Heart right ventricle (tissue), 16 donors: ENCODE results near the gene SMAD2. TPM values are rescaled to one million over a fixed set of nuclear protein-coding genes. Genes with fewer than 3 reads are reported as not detected.

Experiments
- ATAC-seq, 8 donors: fragments of 200-7000 bp; cut with Tn5 transposase; one replicate each; pipeline ENCODE4 v1.9.1; 2020; ENCODE audit warnings: mild to moderate bottlenecking in 8 of 8, moderate library complexity in 8 of 8, moderate number of reproducible peaks in 1 of 8
- DNase-seq, 2 donors: peaks; one replicate each; pipeline ENCODE4 v3.0.0-alpha.2; 2020
- H3K27ac ChIP-seq, 10 donors: fragments of 200-600 bp; sonication (generic) in 2 of 10; one replicate each; pipeline versions ENCODE4 v1.5.0 to v1.8.0; 2020 to 2022; ENCODE audit warnings: mild to moderate bottlenecking in 3 of 10
- H3K27me3 ChIP-seq, 7 donors: fragments of 200-600 bp; one replicate each; pipeline ENCODE4 v1.8.0; 2021 to 2022; ENCODE audit warnings: mild to moderate bottlenecking in 2 of 7
- H3K36me3 ChIP-seq, 9 donors: fragments of 200-600 bp; sonication (generic) in 1 of 9; one replicate each; pipeline versions ENCODE4 v1.5.0 to v1.8.0; 2020 to 2022; ENCODE audit warnings: mild to moderate bottlenecking in 2 of 9
- H3K4me1 ChIP-seq, 9 donors: fragments of 200-600 bp; sonication (generic) in 1 of 9; one replicate each; pipeline versions ENCODE4 v1.5.0 to v1.8.0; 2020 to 2022; ENCODE audit warnings: mild to moderate bottlenecking in 4 of 9
- H3K4me3 ChIP-seq, 10 donors: fragments of 200-600 bp; sonication (generic) in 2 of 10; one replicate each; pipeline versions ENCODE4 v1.5.0 to v1.8.0; 2020 to 2022; ENCODE audit warnings: mild to moderate bottlenecking in 7 of 10, moderate library complexity in 2 of 10
- H3K9me3 ChIP-seq, 11 donors: fragments of 200-600 bp in 10 of 11; sonication (generic) in 2 of 11; one replicate each; pipeline versions ENCODE4 v1.5.0 to v1.8.0; 2013 to 2022; ENCODE audit warnings: mild to moderate bottlenecking in 2 of 11, control low read depth in 1 of 11, moderate library complexity in 1 of 11
- CTCF ChIP-seq, 9 donors: fragments of 200-600 bp; sonication (generic) in 2 of 9; IDR thresholded peaks; one replicate each; pipeline versions ENCODE4 v1.5.0 to v1.8.0; 2021 to 2022; ENCODE audit warnings: antibody characterized with exemption in 9 of 9, mild to moderate bottlenecking in 5 of 9, moderate library complexity in 1 of 9
- WGBS, 2 donors: extraction: QIAGEN DNeasy Blood & Tissue Kit; methylation state at CpG; one replicate each; pipeline ENCODE4 v1.1.7; 2013; ENCODE audit warnings: inconsistent platforms in 1 of 2; 5-methylcytosine and 5-hydroxymethylcytosine counted together
- intact Hi-C, 10 donors: fragments of 100-400 bp; cut with DNase I; formaldehyde crosslinking; loops; one replicate each; pipeline versions ENCODE4 v1.11.1 to v1.14.2; 2022
- polyA plus RNA-seq, 2 donors: library from polyadenylated mRNA; stranded (reverse); fragments of 200-250 nt; gene quantifications; one replicate each; pipeline ENCODE4 v1.2.3, GENCODE V29; 2013
- total RNA-seq, 10 donors: library from RNA; stranded (reverse); fragmentation: NEBNext Ultra II Directional in 3 of 10; extraction: Animal tissue kit (Norgen Biotek cat#: 25700) in 3 of 10; gene quantifications; one replicate each; pipeline versions ENCODE4 v1.2.1 to v1.2.4, GENCODE V29; 2021 to 2023
- donor health status: Arrhythmogenic right ventricular cardiomyopathy.
- donor health status: ischemic (EF 13 %, LVEDD 7.1; RV severe dilation, severe dysfunction).
- donor health status: healthy with polysubstance abuse.
- donor health status: DM: no; HTN: yes; CAD: no.
- donor health status: DM: no; HTN: no; CAD: no.
- donor health status: ischemic (EF 25% LVEDD 6.9; RV normal size, moderate dysfunction).
- donor health status: ischemic (EF 25% LVEDD 5.7; RV mildly dilated, moderate dysfunction).
- donor health status: healthy.
- donor health status: DM: yes; HTN: yes; CAD: no.
- donor health status: Ischemic cardiomyopathy.
- donor health status: ischemic (EF 35%, LVEDD 5.7; RV mildly dilated, moderate dysfunction).
- donor health status: nonischemic (EF 11% LVEDD 7.7; RV severe dilation, severe dysfunction).
- donor health status: DM: yes; HTN: yes; CAD: no.
- donor health status: PGD.
- donor health status: ischemic (EF 29% LVEDD 5.4; RV normal size, mild dysfunction).
- donor health status: nonischemic (EF 23%, LVEDD 6.1; RV moderate dilation, normal function).

SMAD2 gene
- total and polyA plus RNA-seq, 12 donors: 11.6 to 118 (median 92.9) TPM

- Histone ChIP-seq H3K4me1 (no peaks in the 10 kb centered on the region), H3K9me3 (peaks cover 0 to 8% (median 0%) of the 10 kb centered on the region in 11 donors), H3K27ac (no peak overlapping the region), H3K27me3 (no peaks in the 10 kb centered on the region), H3K4me3 (no peak overlapping the region), H3K36me3 (no peaks in the 10 kb centered on the region)
- DNase-seq (no peak), ATAC-seq (no peak)
- intact Hi-C loops: no loop called here
- TF ChIP-seq CTCF (IDR thresholded peaks at IDR 0.05): no peak
- WGBS, 2 donors: 89 to 90% methylated on average over 6 of the region's 6 CpGs
These were observed 127.7 kb downstream of the SMAD2 start for GRCh38 chr18:47802802-47803201.

- ATAC-seq (peak in 1 of 8 donors; percentile 47), DNase-seq (no peak)
- Histone ChIP-seq H3K27ac (no peak overlapping the region), H3K9me3 (peaks cover 0 to 8% (median 0%) of the 10 kb centered on the region in 11 donors), H3K36me3 (no peaks in the 10 kb centered on the region), H3K4me1 (no peaks in the 10 kb centered on the region), H3K27me3 (no peaks in the 10 kb centered on the region), H3K4me3 (no peak overlapping the region)
- whole genome bisulfite sequencing, 2 donors: 72 to 78% methylated on average over 3 of the region's 3 CpGs
- intact Hi-C loops: no loop called here
- no peak for TF ChIP-seq CTCF (IDR thresholded peaks at IDR 0.05)
These were observed 128.6 kb downstream of the SMAD2 start for GRCh38 chr18:47801817-47802216.

GRCh38 chr18:47800756-47801155, 129.7 kb downstream of the SMAD2 start:
- intact Hi-C loops: no loop called here
- peaks cover 0 to 2% (median 0%) of the 10 kb centered on the region in 9 donors for H3K4me1 ChIP-seq
- 86 to 96% methylated on average over 6 of the region's 6 CpGs for WGBS, 2 donors
- H3K9me3 ChIP-seq: peaks cover 0 to 4% (median 0%) of the 10 kb centered on the region in 11 donors
- H3K27ac ChIP-seq: no peak overlapping the region
- DNase-seq: no peak
- no peaks in the 10 kb centered on the region for H3K27me3 ChIP-seq
- no peak overlapping the region for H3K4me3 ChIP-seq
- no peak for ATAC-seq
- no peak for TF ChIP-seq CTCF (IDR thresholded peaks at IDR 0.05)
- no peaks in the 10 kb centered on the region for H3K36me3 ChIP-seq

- Histone ChIP-seq H3K27me3 (no peaks in the 10 kb centered on the region), H3K36me3 (no peaks in the 10 kb centered on the region), H3K9me3 (no peaks in the 10 kb centered on the region), H3K4me1 (peaks cover under 1 to 7% (median 4%) of the 10 kb centered on the region in 9 donors), H3K27ac (no peak overlapping the region), H3K4me3 (no peak overlapping the region)
- intact Hi-C loops: no loop called here
- DNase-seq (no peak), ATAC-seq (no peak)
- 81 to 91% methylated on average over 10 of the region's 10 CpGs for WGBS, 2 donors
- no peak for TF ChIP-seq CTCF (IDR thresholded peaks at IDR 0.05)
These were observed 130.2 kb downstream of the SMAD2 start for GRCh38 chr18:47800248-47800647.
